HG02642 (cell line): ENCODE measurements around the gene PRR18.

Experiments
- ATAC-seq: cut with Tn5 transposase; IDR thresholded peaks from one replicate; pipeline ENCODE4 v1.9.1; 2021; ENCODE audit warnings: mild to moderate bottlenecking; ENCODE audit not compliant: unreplicated experiment, poor library complexity

PRR18 gene

DNA sequence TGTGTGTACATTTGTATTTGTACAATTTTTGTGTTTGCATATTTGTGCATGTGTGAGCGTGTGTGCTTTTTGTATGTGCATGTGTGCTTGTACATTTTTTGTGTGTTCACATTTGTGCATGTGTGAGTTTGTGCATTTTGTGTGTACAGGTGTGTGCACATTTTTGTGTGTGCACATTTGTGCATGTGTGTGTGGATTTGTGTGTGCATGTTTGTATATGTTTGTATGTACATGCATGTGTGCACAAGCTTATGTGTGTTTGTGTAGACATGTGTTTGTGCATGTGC, 28.9 kb downstream of the PRR18 start:
- no peak for ATAC-seq

DNA sequence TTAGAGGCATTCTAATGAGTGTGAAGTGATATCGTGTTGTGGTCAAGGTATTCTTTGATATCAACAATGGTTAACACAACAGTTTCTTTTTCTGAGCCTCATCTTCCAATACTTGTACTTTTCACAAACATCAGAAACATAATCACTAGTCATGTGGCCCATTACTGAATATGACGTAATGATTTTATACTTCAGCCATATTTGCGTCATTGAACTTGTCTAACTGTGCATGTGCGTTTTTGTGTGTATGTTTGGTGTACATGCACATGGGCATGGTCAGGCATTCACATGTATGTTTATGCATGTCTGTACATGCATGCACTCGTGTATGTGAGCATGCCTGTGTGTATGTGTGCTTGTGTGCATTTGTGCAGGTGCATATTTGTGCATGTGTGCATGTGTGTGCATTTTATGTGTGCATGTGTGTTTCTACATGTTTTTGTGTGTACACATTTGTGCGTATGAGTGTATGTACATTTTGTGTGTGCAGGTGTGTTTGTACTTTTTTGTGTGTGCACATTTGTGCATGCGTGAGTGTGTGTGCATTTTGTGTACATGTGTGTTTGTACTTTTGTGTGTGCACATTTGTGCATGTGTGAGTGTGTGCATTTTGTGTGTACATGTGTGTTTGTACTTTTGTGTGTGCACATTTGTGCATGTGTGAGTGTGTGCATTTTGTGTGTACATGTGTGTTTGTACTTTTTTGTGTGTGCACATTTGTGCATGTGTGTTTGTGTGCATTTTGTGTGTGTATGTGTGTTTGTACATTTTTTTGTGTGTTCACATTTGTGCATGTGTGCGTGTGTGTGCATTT, 29.4 kb downstream of the PRR18 start:
- ATAC-seq: no peak

- ATAC-seq: peak; percentile 35
Observed at GRCh38 chr6:166277892-166278578, 30.2 kb downstream of the PRR18 start.

DNA sequence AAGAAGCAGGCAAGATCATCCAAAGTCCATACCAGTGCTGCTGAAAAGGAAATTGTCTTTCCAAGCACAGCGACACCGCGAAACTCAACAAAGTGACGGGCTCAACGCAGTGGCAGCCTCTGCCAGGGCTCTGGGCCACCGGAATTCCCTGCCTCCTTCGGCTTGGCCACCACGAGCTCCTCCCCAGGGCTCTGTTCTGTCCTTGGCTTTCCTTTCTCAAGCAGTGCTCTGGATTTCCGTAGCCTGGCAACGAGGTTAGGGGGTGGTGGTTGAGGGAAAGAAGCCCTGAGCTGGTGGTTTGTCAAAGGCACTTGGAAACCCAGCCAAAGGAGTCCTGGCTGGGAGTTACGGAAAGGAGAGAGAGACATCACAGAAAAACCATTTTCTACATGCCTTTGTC, 31.2 kb downstream of the PRR18 start:
- ATAC-seq: no peak

- ATAC-seq: peak; percentile 76
Observed at GRCh38 chr6:166275714-166276166, 32.5 kb downstream of the PRR18 start.

DNA sequence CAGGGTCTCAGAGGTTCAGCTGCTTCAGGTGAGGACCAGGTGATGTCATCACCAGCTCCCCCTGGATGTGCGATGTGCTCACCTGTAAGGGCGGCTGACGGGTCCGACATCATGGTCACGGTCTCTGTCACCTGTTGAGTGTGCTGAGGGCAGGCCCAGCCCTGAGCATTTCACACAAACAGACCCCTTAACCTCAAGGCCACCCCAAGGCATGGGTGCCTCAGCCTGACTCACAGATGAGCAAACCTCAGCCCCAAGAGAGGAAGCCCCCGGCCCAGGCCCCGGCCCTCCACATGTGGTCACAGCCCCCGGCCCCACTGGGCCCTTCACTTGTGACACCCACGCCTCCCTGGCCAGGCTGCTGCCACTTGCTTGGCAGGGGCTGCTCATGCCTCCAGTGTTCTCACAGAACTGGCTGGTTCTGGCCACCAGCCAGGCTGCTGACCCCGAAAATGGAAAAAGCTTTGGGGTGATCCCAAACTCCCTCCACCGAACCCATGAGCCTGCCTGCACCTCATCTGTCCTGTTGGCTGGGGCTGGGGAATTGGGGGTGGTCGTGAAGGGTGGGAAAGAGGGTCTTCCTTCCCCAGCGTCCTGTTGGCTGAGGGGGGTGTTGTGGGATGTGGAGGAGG, 33.3 kb downstream of the PRR18 start:
- ATAC-seq: no peak

GRCh38 chr6:166274163-166274562, 34.0 kb downstream of the PRR18 start:
- no peak for ATAC-seq

DNA sequence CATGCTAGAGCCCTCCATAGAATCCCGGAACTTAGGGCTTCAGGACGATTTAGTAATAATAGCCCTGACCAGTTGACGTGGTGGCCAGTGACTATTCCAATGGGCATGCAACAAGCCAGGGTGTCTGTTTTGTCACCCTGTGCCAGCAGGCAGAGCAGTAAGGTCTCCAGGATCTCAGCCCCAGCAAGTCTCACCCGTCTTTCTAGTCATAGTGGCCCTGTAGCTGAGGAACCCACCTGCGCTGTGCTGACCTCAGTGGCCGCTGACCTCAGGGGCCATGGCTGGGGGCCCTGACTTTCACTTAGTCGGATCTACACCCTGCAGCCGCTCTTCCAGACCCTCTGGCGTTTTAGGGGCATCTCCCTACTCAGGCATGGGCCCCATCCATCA, 36.8 kb downstream of the PRR18 start:
- ATAC-seq: no peak

GRCh38 chr6:166270706-166271375, 37.4 kb downstream of the PRR18 start:
- ATAC-seq: no peak

GRCh38 chr6:166269301-166270039, 38.7 kb downstream of the PRR18 start:
- ATAC-seq: no peak

GRCh38 chr6:166268431-166268830, 39.8 kb downstream of the PRR18 start:
- ATAC-seq: no peak

DNA sequence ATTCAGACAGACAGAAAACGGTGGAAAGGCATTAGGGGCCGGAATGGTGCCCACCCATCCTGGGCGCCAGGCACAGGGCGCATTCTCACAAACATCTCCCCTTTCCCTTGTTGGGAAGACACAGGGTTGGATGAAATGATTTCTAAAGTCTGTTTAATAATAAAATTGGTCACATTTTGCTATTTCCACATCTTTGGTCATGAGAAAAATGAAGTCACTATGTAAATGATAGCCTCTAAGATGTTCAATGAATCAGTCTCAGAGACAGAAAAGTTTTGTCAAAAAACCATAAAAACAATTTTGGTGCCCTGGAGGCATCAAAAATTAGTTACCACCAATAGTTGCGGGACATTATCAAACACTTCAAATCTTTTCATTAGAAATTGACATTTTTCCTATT, 40.7 kb downstream of the PRR18 start:
- ATAC-seq: no peak

- no peak for ATAC-seq
Observed at GRCh38 chr6:166266336-166266735, 41.9 kb downstream of the PRR18 start.

DNA sequence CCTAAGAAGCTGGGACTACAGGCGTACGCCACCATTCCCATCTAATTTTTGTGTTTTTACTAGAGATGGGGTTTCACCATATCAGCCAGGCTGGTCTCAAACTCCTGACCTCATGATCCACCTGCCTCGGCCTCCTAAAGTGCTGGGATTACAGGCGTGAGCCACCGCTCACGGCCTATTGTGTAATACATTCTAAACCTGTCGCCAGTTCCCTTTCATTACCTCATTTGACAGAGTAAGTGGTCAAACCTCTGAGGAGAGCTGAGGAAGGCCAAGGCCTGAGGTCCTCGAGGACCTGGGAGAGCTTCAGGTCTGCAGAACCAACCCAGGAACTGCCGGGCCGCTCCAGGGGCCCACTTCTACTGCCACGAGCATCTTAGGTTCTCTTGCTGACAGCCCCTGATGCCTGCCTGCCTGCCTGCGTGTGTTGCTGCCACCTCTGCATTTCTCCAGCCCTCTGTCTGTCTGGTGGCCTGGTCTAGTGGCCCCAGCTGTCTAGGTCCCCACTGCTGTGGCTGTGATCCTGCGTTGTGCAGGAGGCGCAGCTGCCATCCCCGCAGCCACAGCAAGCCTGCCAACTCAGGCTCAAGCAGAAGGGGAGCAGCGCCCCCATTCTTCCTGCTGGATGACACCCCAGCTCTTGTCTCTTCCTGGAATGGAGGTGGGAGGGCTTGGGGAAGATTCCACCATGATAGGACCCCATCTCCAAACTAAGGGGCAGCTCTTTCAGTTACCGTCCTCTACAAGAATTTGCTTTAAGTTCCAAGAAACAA, 45.3 kb downstream of the PRR18 start:
- no peak for ATAC-seq

DNA sequence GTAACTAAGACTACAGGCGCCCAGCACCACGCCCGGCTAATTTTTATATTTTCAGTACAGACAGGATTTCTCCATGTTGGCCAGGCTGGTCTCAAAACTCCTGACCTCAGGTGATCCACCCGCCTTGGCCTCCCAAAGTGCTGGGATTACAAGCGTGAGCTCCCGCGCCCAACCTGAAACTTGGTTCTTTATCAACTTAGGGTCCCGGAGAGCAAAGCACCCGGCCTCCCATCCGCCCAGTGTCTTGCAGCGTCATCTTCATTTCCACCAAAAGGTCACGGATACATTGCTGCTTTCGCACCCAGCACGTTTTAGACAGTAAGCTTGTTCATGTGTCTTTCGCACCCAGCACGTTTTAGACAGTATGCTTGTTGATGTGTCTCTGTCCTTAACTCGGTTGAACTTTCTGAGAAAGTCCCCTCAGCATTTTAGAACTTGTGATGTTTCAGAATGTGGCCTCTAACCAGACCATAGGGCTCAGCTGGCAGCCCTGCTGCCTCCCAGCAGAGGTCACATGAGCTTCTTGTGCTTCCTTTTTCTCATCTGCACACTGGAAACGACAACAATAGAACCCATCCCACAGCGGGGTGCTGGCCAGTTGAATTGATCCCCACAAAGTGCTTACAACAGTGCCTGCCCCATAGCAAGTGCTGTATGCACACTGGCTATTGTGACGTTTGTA, 48.8 kb downstream of the PRR18 start:
- no peak for ATAC-seq

DNA sequence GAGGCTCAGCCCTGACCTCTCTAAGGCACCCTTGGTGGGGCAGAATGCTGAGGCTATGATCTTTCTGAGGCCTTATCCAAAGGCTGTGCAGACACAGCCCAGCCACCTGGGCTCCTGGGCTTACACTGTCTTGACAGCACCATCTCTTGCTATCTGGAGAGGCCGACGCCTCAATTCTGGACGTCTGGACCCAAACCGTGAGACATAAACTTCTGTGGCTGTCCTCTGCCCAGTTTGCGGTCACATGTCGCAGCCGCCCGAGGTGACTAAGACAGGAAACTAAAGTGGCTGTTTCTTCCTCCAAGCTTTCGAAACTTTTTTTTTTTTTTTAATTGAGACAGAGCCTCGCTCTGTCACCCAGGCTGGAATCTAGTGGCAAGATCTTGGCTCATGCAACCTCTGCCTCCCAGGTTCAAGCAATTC, 49.3 kb downstream of the PRR18 start:
- ATAC-seq: peak; percentile 66

DNA sequence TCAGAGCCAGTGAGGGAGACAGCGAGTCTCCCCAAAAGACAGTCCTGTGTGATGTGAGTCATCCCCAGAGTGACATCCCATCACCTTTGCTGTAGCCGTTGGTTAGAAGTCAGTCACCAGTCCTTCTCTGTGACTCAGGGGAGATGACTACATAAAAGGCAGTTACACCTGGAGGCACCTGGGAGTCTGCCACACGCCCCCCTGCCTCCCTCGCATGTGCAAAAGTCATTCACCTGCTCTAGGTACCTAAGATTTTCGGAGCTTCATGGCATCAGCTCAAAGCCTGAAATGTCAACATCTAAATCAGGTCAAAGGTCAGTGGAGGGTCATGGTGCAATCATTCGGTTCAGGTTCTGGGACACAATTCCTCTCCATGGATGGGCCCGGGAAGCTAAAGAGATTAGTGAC, 50.3 kb downstream of the PRR18 start:
- no peak for ATAC-seq
